GM19193 (cell line): ENCODE data around the gene PAGR1.

ENCODE experiments used
- POLR2A ChIP-seq: IDR thresholded peaks from 4 replicates; pipeline ENCODE4 v1.6.1; 2011; ENCODE audit not compliant: insufficient read depth, insufficient read length; ENCODE audit errors: extremely low read depth

Gene PAGR1

GRCh38 chr16:29843931-29844330, 28.0 kb downstream of the PAGR1 start:
- TF ChIP-seq POLR2A, result no peak

GRCh38 chr16:29844575-29845331, 28.8 kb downstream of the PAGR1 start:
- no peak for TF ChIP-seq POLR2A

GRCh38 chr16:29845656-29846055, 29.7 kb downstream of the PAGR1 start:
- no peak for TF ChIP-seq POLR2A

- no peak for TF ChIP-seq POLR2A
These were observed 32.7 kb downstream of the PAGR1 start for GRCh38 chr16:29848420-29849297.

- no peak for TF ChIP-seq POLR2A
These were observed 33.6 kb downstream of the PAGR1 start for GRCh38 chr16:29849505-29849904.

- TF ChIP-seq POLR2A, result no peak
These were observed 35.0 kb downstream of the PAGR1 start for GRCh38 chr16:29850998-29851397.

- TF ChIP-seq POLR2A, result no peak
These were observed 36.7 kb downstream of the PAGR1 start for GRCh38 chr16:29852654-29853053.

GRCh38 chr16:29854520-29855100, 38.7 kb downstream of the PAGR1 start:
- TF ChIP-seq POLR2A, result no peak

GRCh38 chr16:29857133-29857760, 41.3 kb downstream of the PAGR1 start:
- TF ChIP-seq POLR2A, result no peak

GRCh38 chr16:29858149-29858849, 42.3 kb downstream of the PAGR1 start:
- no peak for TF ChIP-seq POLR2A

- no peak for TF ChIP-seq POLR2A
These were observed 43.0 kb downstream of the PAGR1 start for GRCh38 chr16:29858974-29859373.

- TF ChIP-seq POLR2A, result no peak
These were observed 44.3 kb downstream of the PAGR1 start for GRCh38 chr16:29860218-29860617.

- TF ChIP-seq POLR2A, result no peak
These were observed 46.5 kb downstream of the PAGR1 start for GRCh38 chr16:29862383-29862883.
